B cell (primary cell): ENCODE results near the gene TOR1A. TPM values are rescaled to one million over a fixed set of nuclear protein-coding genes. Genes with fewer than 3 reads are reported as not detected.

Experiments
- ATAC-seq: fragments of 200-7000 bp; cut with Tn5 transposase; one replicate; pipeline ENCODE4 v1.10.0; 2021; ENCODE audit warnings: low read depth, mild to moderate bottlenecking, moderate number of reproducible peaks, moderate library complexity
- CTCF ChIA-PET: fragments of 350-600 bp; sonication (Branson Sonifier 250); formaldehyde crosslinking; loops from one replicate; lab custom pipeline; 2021; ENCODE audit warnings: antibody characterized with exemption, inconsistent platforms; lab: Charles Lee
- POLR2A ChIA-PET: fragments of 350-600 bp; sonication (Branson Sonifier 250); formaldehyde crosslinking; loops from one replicate; lab custom pipeline; 2021; ENCODE audit warnings: antibody characterized with exemption; lab: Charles Lee
- DNase-seq: peaks from one replicate; pipeline ENCODE4 v3.0.0; 2013
- H2AFZ ChIP-seq: 2 replicates; pipeline ENCODE4 v1.6.1; 2012; ENCODE audit warnings: mild to moderate bottlenecking, low read depth, low read length; ENCODE audit not compliant: insufficient read depth, poor library complexity, severe bottlenecking
- H3K27ac ChIP-seq, 2 donors: 1 replicate in 1 of 2; 2 replicates in 1 of 2; pipeline ENCODE4 v1.5.1; 2012 to 2013; ENCODE audit warnings: low read length in 2 of 2, mild to moderate bottlenecking in 2 of 2, moderate library complexity in 1 of 2
- H3K27me3 ChIP-seq, 4 experiments: fragments of 200-600 bp in 1 of 4; sonication (generic) in 1 of 4; replicated peaks in 1 of 4; 1 replicate in 2 of 4; 2 replicates in 2 of 4; pipeline versions ENCODE4 v1.6.1 to v1.7.0; 2013 to 2016; ENCODE audit warnings: low read length in 3 of 4, mild to moderate bottlenecking in 2 of 4, mixed read lengths in 1 of 4, moderate library complexity in 1 of 4; ENCODE audit not compliant: insufficient read depth in 4 of 4, control insufficient read depth in 3 of 4; ENCODE audit errors: control extremely low read depth in 1 of 4
- H3K36me3 ChIP-seq, 2 experiments: replicated peaks in 1 of 2; 1 replicate in 1 of 2; 2 replicates in 1 of 2; pipeline versions ENCODE4 v1.6.1 to v1.7.1; 2013; ENCODE audit warnings: low read length in 1 of 2; ENCODE audit not compliant: insufficient read depth in 2 of 2, control insufficient read depth in 1 of 2; ENCODE audit errors: control extremely low read depth in 1 of 2, extremely low read depth in 1 of 2
- H3K4me1 ChIP-seq, 2 donors: fragments of 200-600 bp in 1 of 2; sonication (generic) in 1 of 2; 1 replicate in 1 of 2; 2 replicates in 1 of 2; pipeline versions ENCODE4 v1.5.1 to v1.6.1; 2013 to 2017; ENCODE audit warnings: low read length in 2 of 2; ENCODE audit not compliant: control insufficient read depth in 2 of 2, insufficient read depth in 2 of 2
- H3K4me2 ChIP-seq: replicated peaks from 2 replicates; pipeline ENCODE3; 2012; ENCODE audit warnings: mild to moderate bottlenecking, low read depth, low read length; ENCODE audit not compliant: poor library complexity, severe bottlenecking
- H3K4me3 ChIP-seq, 5 experiments: fragments of 200-600 bp in 1 of 5; sonication (generic) in 1 of 5; 1 replicate in 3 of 5; 2 replicates in 2 of 5; pipeline versions ENCODE4 v1.5.1 to v1.7.0; 2011 to 2016; ENCODE audit warnings: low read length in 4 of 5, mild to moderate bottlenecking in 4 of 5, low read depth in 2 of 5, control low read depth in 1 of 5, moderate library complexity in 1 of 5; ENCODE audit not compliant: insufficient read depth in 1 of 5; ENCODE audit errors: control extremely low read depth in 1 of 5, extremely low read depth in 1 of 5
- H3K79me2 ChIP-seq: fragments of 200-600 bp; sonication (generic); one replicate; pipeline ENCODE4 v1.6.0; 2016; ENCODE audit warnings: low read length; ENCODE audit not compliant: control insufficient read depth, insufficient read depth
- H3K9ac ChIP-seq: fragments of 200-600 bp; sonication (generic); 2 replicates; pipeline ENCODE4 v1.6.1; 2017; ENCODE audit warnings: mild to moderate bottlenecking, low read length, moderate library complexity
- H3K9me3 ChIP-seq, 3 donors: one replicate each; pipeline versions ENCODE4 v1.6.1 to v1.7.1; 2013; ENCODE audit warnings: low read length in 2 of 3; ENCODE audit not compliant: control insufficient read depth in 2 of 3, insufficient read depth in 1 of 3; ENCODE audit errors: control extremely low read depth in 1 of 3
- H4K20me1 ChIP-seq: 2 replicates; pipeline ENCODE4 v1.6.0; 2012; ENCODE audit warnings: mild to moderate bottlenecking, low read length; ENCODE audit not compliant: insufficient read depth, control insufficient read depth, poor library complexity, severe bottlenecking
- H3K27ac Mint-ChIP-seq: one replicate; pipeline ENCODE4 v1.8.0; 2021; ENCODE audit warnings: mixed read lengths
- H3K27me3 Mint-ChIP-seq: one replicate; pipeline ENCODE4 v1.8.0; 2021; ENCODE audit warnings: mixed read lengths
- H3K4me1 Mint-ChIP-seq: one replicate; pipeline ENCODE4 v1.8.0; 2021; ENCODE audit warnings: mixed read lengths
- H3K4me3 Mint-ChIP-seq: one replicate; pipeline ENCODE4 v1.8.0; 2021; ENCODE audit warnings: mixed read lengths
- H3K9me3 Mint-ChIP-seq: one replicate; pipeline ENCODE4 v1.8.0; 2022; ENCODE audit warnings: mixed read lengths; ENCODE audit not compliant: insufficient read depth
- EZH2 ChIP-seq: IDR thresholded peaks from 2 replicates; pipeline ENCODE4 v1.6.1; 2012; ENCODE audit warnings: borderline replicate concordance, low read depth, mild to moderate bottlenecking, moderate library complexity, low read length; ENCODE audit not compliant: insufficient read depth, poor library complexity, severe bottlenecking
- WGBS: methylation state at CpG from one replicate; pipeline ENCODE4 v1.1.5; 2013; ENCODE audit warnings: missing lambda C conversion rate; ENCODE audit not compliant: insufficient coverage; 5-methylcytosine and 5-hydroxymethylcytosine counted together
- intact Hi-C: fragments of 100-400 bp; cut with micrococcal nuclease; formaldehyde crosslinking; loops from one replicate; pipeline ENCODE4 v1.10.0; 2022
- polyA plus RNA-seq: library from polyadenylated mRNA; depleted of rRNA; stranded (reverse); fragments of >200 nt; gene quantifications from 2 replicates; pipeline ENCODE4 v1.2.3, GENCODE V29; 2012
- total RNA-seq, 2 donors: library from RNA; stranded (reverse); fragments of 120-200 nt in 1 of 2; gene quantifications; 1 replicate in 1 of 2; 2 replicates in 1 of 2; pipeline versions ENCODE4 v1.2.3 to v1.2.4, GENCODE V29; 2013 to 2022
- TF ChIP-seq, protein P1 (sequence below): fragments of 200-600 bp; IDR thresholded peaks from one replicate; pipeline ENCODE4 v1.8.0; 2022; ENCODE audit warnings: antibody characterized with exemption, mild to moderate bottlenecking

The TOR1A gene
- total and polyA plus RNA-seq, 2 donors (not counting 1 experiment from before 2014, with no cell fraction given): 28.6 to 30.3 TPM

GRCh38 chr9:129867136-129868022 is 43.4 kb upstream of the TOR1A start:
- Histone ChIP-seq H3K4me2 (no peak overlapping the region), H3K9ac (no peak overlapping the region), H3K79me2 (no peaks in the 10 kb centered on the region), H3K4me1 (peaks cover 8 to 12% of the 10 kb centered on the region in 2 donors), H3K27me3 (no peaks in the 10 kb centered on the region), H3K9me3 (no peaks in the 10 kb centered on the region), H3K27ac (no peak overlapping the region), H3K36me3 (peaks cover 5 to 23% of the 10 kb centered on the region in 2 experiments), H4K20me1 (no peaks in the 10 kb centered on the region), H3K4me3 (no peak overlapping the region), H2AFZ (no peak overlapping the region)
- no peak for DNase-seq
- 87% methylated on average over 13 of the region's 17 CpGs for WGBS
- ChIA-PET CTCF (no interaction called here), POLR2A (no interaction called here)
- Mint-ChIP-seq H3K27ac (peak overlapping the region; percentile 15), H3K27me3 (no peaks in the 10 kb centered on the region), H3K4me3 (no peak overlapping the region), H3K4me1 (peaks cover 11% of the 10 kb centered on the region), H3K9me3 (no peaks in the 10 kb centered on the region)
- no peak for TF ChIP-seq EZH2
- TF ChIP-seq, protein P1, sequence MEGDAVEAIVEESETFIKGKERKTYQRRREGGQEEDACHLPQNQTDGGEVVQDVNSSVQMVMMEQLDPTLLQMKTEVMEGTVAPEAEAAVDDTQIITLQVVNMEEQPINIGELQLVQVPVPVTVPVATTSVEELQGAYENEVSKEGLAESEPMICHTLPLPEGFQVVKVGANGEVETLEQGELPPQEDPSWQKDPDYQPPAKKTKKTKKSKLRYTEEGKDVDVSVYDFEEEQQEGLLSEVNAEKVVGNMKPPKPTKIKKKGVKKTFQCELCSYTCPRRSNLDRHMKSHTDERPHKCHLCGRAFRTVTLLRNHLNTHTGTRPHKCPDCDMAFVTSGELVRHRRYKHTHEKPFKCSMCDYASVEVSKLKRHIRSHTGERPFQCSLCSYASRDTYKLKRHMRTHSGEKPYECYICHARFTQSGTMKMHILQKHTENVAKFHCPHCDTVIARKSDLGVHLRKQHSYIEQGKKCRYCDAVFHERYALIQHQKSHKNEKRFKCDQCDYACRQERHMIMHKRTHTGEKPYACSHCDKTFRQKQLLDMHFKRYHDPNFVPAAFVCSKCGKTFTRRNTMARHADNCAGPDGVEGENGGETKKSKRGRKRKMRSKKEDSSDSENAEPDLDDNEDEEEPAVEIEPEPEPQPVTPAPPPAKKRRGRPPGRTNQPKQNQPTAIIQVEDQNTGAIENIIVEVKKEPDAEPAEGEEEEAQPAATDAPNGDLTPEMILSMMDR: no peak
- no peak for ATAC-seq
- intact Hi-C loops: no loop called here
